SKM-1 (cell line): Measurements from ENCODE around the gene OSER1.
A peak's percentile ranks its signal among the peaks of the same experiment; 100 is the strongest.
"Not testable (repeated sequence)": the region's sequence is repeated elsewhere in the genome, so short reads cannot be mapped to it uniquely, and the experiment has no call there.

Experiments used
- DNase-seq: peaks from one replicate; lab custom pipeline; 2025; ENCODE audit not compliant: unreplicated experiment; lab: John Stamatoyannopoulos, UW

The OSER1 gene

GRCh38 chr20:44204156-44204831 is 6.3 kb downstream of the OSER1 start:
- DNase-seq, result no peak

GRCh38 chr20:44203161-44203560 is 7.4 kb downstream of the OSER1 start:
- DNase-seq, result no peak

GRCh38 chr20:44200983-44201382 is 9.6 kb downstream of the OSER1 start:
- DNase-seq, result no peak

- no peak for DNase-seq
These were observed 10.2 kb downstream of the OSER1 start for GRCh38 chr20:44200371-44200770.

GRCh38 chr20:44199877-44200276 is 10.7 kb downstream of the OSER1 start:
- no peak for DNase-seq

GRCh38 chr20:44198872-44199271 is 11.7 kb downstream of the OSER1 start:
- DNase-seq, result no peak

- no peak for DNase-seq
These were observed 14.3 kb downstream of the OSER1 start for GRCh38 chr20:44196271-44196670.

GRCh38 chr20:44195605-44196004 is 15.0 kb downstream of the OSER1 start:
- DNase-seq, result no peak

GRCh38 chr20:44193801-44194200 is 16.8 kb downstream of the OSER1 start:
- no peak for DNase-seq

GRCh38 chr20:44191640-44192039 is 18.9 kb downstream of the OSER1 start:
- not testable (repeated sequence) for DNase-seq

GRCh38 chr20:44190197-44190852 is 20.2 kb downstream of the OSER1 start:
- DNase-seq, result peak; percentile 32

GRCh38 chr20:44188752-44189151 is 21.8 kb downstream of the OSER1 start:
- peak; percentile 88 for DNase-seq

- no peak for DNase-seq
These were observed 22.5 kb downstream of the OSER1 start for GRCh38 chr20:44187772-44188709.

GRCh38 chr20:44187054-44187771 is 23.4 kb downstream of the OSER1 start, which contains the start of gene JPH2:
Gene JPH2 (minus strand): TSS chr20:44187188. CDS start chr20:44186705, 483 bp downstream.
- no peak for DNase-seq

GRCh38 chr20:44186674-44187053 is 23.9 kb downstream of the OSER1 start:
- no peak for DNase-seq

- DNase-seq, result no peak
These were observed 24.4 kb downstream of the OSER1 start for GRCh38 chr20:44186201-44186600.

- DNase-seq, result no peak
These were observed 25.0 kb downstream of the OSER1 start for GRCh38 chr20:44185574-44185973.

GRCh38 chr20:44183282-44183681 is 27.3 kb downstream of the OSER1 start:
- DNase-seq, result no peak

GRCh38 chr20:44182863-44183262 is 27.7 kb downstream of the OSER1 start:
- no peak for DNase-seq

GRCh38 chr20:44182135-44182765 is 28.3 kb downstream of the OSER1 start:
- no peak for DNase-seq
